SK-N-SH treated with all-trans-retinoic acid at 6 μM for 48 hours (cell line): ENCODE data around the gene PFKFB2.

ENCODE experiments used
- ATAC-seq: fragments of 200-7000 bp; cut with Tn5 transposase; 3 replicates; pipeline ENCODE4 v1.9.1; 2020; ENCODE audit warnings: mild to moderate bottlenecking, moderate library complexity
- ARNTL ChIP-seq: fragments of 450-650 bp; formaldehyde crosslinking; IDR thresholded peaks from 2 replicates; pipeline ENCODE4 v1.5.0; 2020; ENCODE audit warnings: low read depth, mild to moderate bottlenecking, moderate library complexity, borderline replicate concordance
- CREB5 ChIP-seq: fragments of 250-450 bp; sonication (Bioruptor Pico); IDR thresholded peaks from 2 replicates; pipeline ENCODE4 v1.5.1; 2020; ENCODE audit warnings: low read depth, mild to moderate bottlenecking, moderate library complexity
- CSDC2 ChIP-seq: fragments of 250-450 bp; sonication (Bioruptor Pico); IDR thresholded peaks from 2 replicates; pipeline ENCODE4 v1.5.0; 2020; ENCODE audit warnings: mild to moderate bottlenecking, moderate library complexity
- CSRNP3 ChIP-seq: fragments of 250-450 bp; sonication (Bioruptor Pico); IDR thresholded peaks from 2 replicates; pipeline ENCODE4 v1.5.1; 2021; ENCODE audit warnings: mild to moderate bottlenecking, moderate library complexity
- ESRRG ChIP-seq: fragments of 250-450 bp; sonication (Bioruptor Pico); IDR thresholded peaks from 2 replicates; pipeline ENCODE4 v1.6.1; 2021; ENCODE audit warnings: mild to moderate bottlenecking
- GLIS3 ChIP-seq: fragments of 250-450 bp; sonication (Bioruptor Pico); IDR thresholded peaks from 2 replicates; pipeline ENCODE4 v1.5.0; 2020; ENCODE audit warnings: mild to moderate bottlenecking, moderate library complexity
- ISL1 ChIP-seq: fragments of 250-450 bp; sonication (Bioruptor Pico); IDR thresholded peaks from 2 replicates; pipeline ENCODE4 v2.1.2; 2022; ENCODE audit warnings: mild to moderate bottlenecking, moderate library complexity
- OSR1 ChIP-seq: fragments of 250-450 bp; sonication (Bioruptor Pico); IDR thresholded peaks from 2 replicates; pipeline ENCODE4 v1.8.0; 2022; ENCODE audit warnings: moderate library complexity, mild to moderate bottlenecking, inconsistent platforms
- PATZ1 ChIP-seq: fragments of 250-450 bp; sonication (Bioruptor Pico); IDR thresholded peaks from 2 replicates; pipeline ENCODE4 v1.8.0; 2020; ENCODE audit warnings: mild to moderate bottlenecking, moderate library complexity, borderline replicate concordance
- POU6F1 ChIP-seq: fragments of 250-450 bp; sonication (Bioruptor Pico); IDR thresholded peaks from 2 replicates; pipeline ENCODE4 v1.8.0; 2021; ENCODE audit warnings: low read depth, mild to moderate bottlenecking, moderate library complexity, borderline replicate concordance
- PPARA ChIP-seq: fragments of 250-450 bp; sonication (Bioruptor Pico); IDR thresholded peaks from 2 replicates; pipeline ENCODE4 v1.5.0; 2020; ENCODE audit warnings: mild to moderate bottlenecking, borderline replicate concordance
- RARB ChIP-seq: fragments of 250-450 bp; sonication (Bioruptor Pico); IDR thresholded peaks from 2 replicates; pipeline ENCODE4 v1.8.0; 2021; ENCODE audit warnings: mild to moderate bottlenecking, moderate library complexity
- SNAI2 ChIP-seq: fragments of 250-450 bp; sonication (Bioruptor Pico); IDR thresholded peaks from 2 replicates; pipeline ENCODE4 v1.5.0; 2020; ENCODE audit warnings: mild to moderate bottlenecking, moderate library complexity
- TCF4 ChIP-seq: fragments of 250-450 bp; sonication (Bioruptor Pico); IDR thresholded peaks from 2 replicates; pipeline ENCODE4 v1.8.0; 2021; ENCODE audit warnings: mild to moderate bottlenecking, moderate library complexity, borderline replicate concordance
- TOX ChIP-seq: fragments of 250-450 bp; sonication (Bioruptor Pico); IDR thresholded peaks from 2 replicates; pipeline ENCODE4 v1.8.0; 2021; ENCODE audit warnings: mild to moderate bottlenecking, moderate library complexity, borderline replicate concordance
- TSHZ2 ChIP-seq: fragments of 250-450 bp; sonication (Bioruptor Pico); IDR thresholded peaks from 2 replicates; pipeline ENCODE4 v1.5.0; 2020; ENCODE audit warnings: mild to moderate bottlenecking, moderate library complexity
- ZC3H10 ChIP-seq: fragments of 250-450 bp; sonication (Bioruptor Pico); IDR thresholded peaks from 2 replicates; pipeline ENCODE4 v1.5.1; 2021; ENCODE audit warnings: mild to moderate bottlenecking, moderate library complexity
- ZFP3 ChIP-seq: fragments of 250-450 bp; sonication (Bioruptor Pico); IDR thresholded peaks from 2 replicates; pipeline ENCODE4 v1.5.0; 2020; ENCODE audit warnings: mild to moderate bottlenecking, moderate library complexity
- ZFP30 ChIP-seq: fragments of 450-650 bp; formaldehyde crosslinking; IDR thresholded peaks from 2 replicates; pipeline ENCODE4 v1.5.0; 2022; ENCODE audit warnings: mild to moderate bottlenecking, moderate library complexity
- ZNF565 ChIP-seq: fragments of 450-650 bp; formaldehyde crosslinking; conservative IDR thresholded peaks from 2 replicates; pipeline ENCODE4 v1.5.0; 2020; ENCODE audit warnings: low read depth, mild to moderate bottlenecking, moderate library complexity
- ZNF70 ChIP-seq: fragments of 450-650 bp; formaldehyde crosslinking; IDR thresholded peaks from 2 replicates; pipeline ENCODE4 v1.5.0; 2020; ENCODE audit warnings: mild to moderate bottlenecking, moderate library complexity
- ZNF8 ChIP-seq: fragments of 450-650 bp; formaldehyde crosslinking; IDR thresholded peaks from 2 replicates; pipeline ENCODE4 v1.5.0; 2020; ENCODE audit warnings: mild to moderate bottlenecking, moderate library complexity

Gene PFKFB2

GRCh38 chr1:207030522-207031009, 22.5 kb upstream of the PFKFB2 start:
- no peak for ATAC-seq
- no peak for TF ChIP-seq ISL1 (CRISPR knock-in tag)

- no peak for TF ChIP-seq ZFP3 (CRISPR knock-in tag)
- TF ChIP-seq PPARA (CRISPR knock-in tag) = no peak
- TF ChIP-seq RARB (CRISPR knock-in tag) = no peak
- no peak for TF ChIP-seq ZFP30 (CRISPR knock-in tag)
- TF ChIP-seq TOX (CRISPR knock-in tag) = no peak
- TF ChIP-seq ZNF565 (CRISPR knock-in tag) = no peak
- no peak for TF ChIP-seq ESRRG (CRISPR knock-in tag)
- no peak for TF ChIP-seq ZNF70 (CRISPR knock-in tag)
- no peak for TF ChIP-seq CSRNP3 (CRISPR knock-in tag)
- TF ChIP-seq TCF4 (CRISPR knock-in tag) = no peak
- TF ChIP-seq ZC3H10 (CRISPR knock-in tag) = no peak
- no peak for TF ChIP-seq POU6F1
- TF ChIP-seq ZNF8 (CRISPR knock-in tag) = no peak
- TF ChIP-seq ISL1 (CRISPR knock-in tag) = no peak
- TF ChIP-seq PATZ1 (CRISPR knock-in tag) = no peak
- TF ChIP-seq GLIS3 (CRISPR knock-in tag) = no peak
- no peak for TF ChIP-seq CREB5 (CRISPR knock-in tag)
- no peak for TF ChIP-seq SNAI2 (CRISPR knock-in tag)
- TF ChIP-seq, all 23 proteins: peak for 0
- no peak for ATAC-seq
These were observed 22.1 kb upstream of the PFKFB2 start for GRCh38 chr1:207031016-207031415.

GRCh38 chr1:207031632-207032264, 21.3 kb upstream of the PFKFB2 start:
- ATAC-seq = no peak
- TF ChIP-seq PATZ1 (CRISPR knock-in tag) (no peak), GLIS3 (CRISPR knock-in tag) (no peak), CSDC2 (no peak), ZNF70 (CRISPR knock-in tag) (no peak), RARB (CRISPR knock-in tag) (no peak), OSR1 (CRISPR knock-in tag) (no peak), ZNF565 (CRISPR knock-in tag) (no peak), ZNF8 (CRISPR knock-in tag) (no peak), TSHZ2 (no peak), ARNTL (CRISPR knock-in tag) (no peak), ZFP30 (CRISPR knock-in tag) (no peak), ESRRG (CRISPR knock-in tag) (no peak), ZC3H10 (CRISPR knock-in tag) (no peak), PPARA (CRISPR knock-in tag) (no peak), TCF4 (CRISPR knock-in tag) (no peak), ZFP3 (CRISPR knock-in tag) (no peak), CREB5 (CRISPR knock-in tag) (no peak), CSRNP3 (CRISPR knock-in tag) (no peak)
